Measurements from ENCODE around the gene VRTN.

The VRTN gene

GRCh38 chr14:74364271-74364880, 16.1 kb downstream of the VRTN start:
- TF ChIP-seq FOXP2 (optimal IDR thresholded peaks at IDR 0.05; ENCODE audit: borderline replicate concordance, extremely low read depth, extremely low read length, insufficient read depth) (no peak), POLR2AphosphoS5 (IDR thresholded peaks at IDR 0.05; ENCODE audit: low read depth, low read length) (no peak), SIN3A (IDR thresholded peaks at IDR 0.05; ENCODE audit: borderline replicate concordance, insufficient read depth, low read length) (no peak), REST (IDR thresholded peaks at IDR 0.05; ENCODE audit: insufficient read depth in 1 of 2, low read depth in 2 of 2, low read length in 2 of 2) (no peak), TAF1 (IDR thresholded peaks at IDR 0.05; ENCODE audit: borderline replicate concordance, insufficient read depth, low read length) (no peak)

GRCh38 chr14:74368026-74368425, 19.8 kb downstream of the VRTN start:
- TF ChIP-seq SIN3A (IDR thresholded peaks at IDR 0.05; ENCODE audit: borderline replicate concordance, insufficient read depth, low read length) (no peak), POLR2AphosphoS5 (IDR thresholded peaks at IDR 0.05; ENCODE audit: low read depth, low read length) (no peak), REST (IDR thresholded peaks at IDR 0.05; ENCODE audit: insufficient read depth in 1 of 2, low read depth in 2 of 2, low read length in 2 of 2) (no peak), FOXP2 (optimal IDR thresholded peaks at IDR 0.05; ENCODE audit: borderline replicate concordance, extremely low read depth, extremely low read length, insufficient read depth) (no peak), TAF1 (IDR thresholded peaks at IDR 0.05; ENCODE audit: borderline replicate concordance, insufficient read depth, low read length) (no peak)

GRCh38 chr14:74368441-74368840, 20.2 kb downstream of the VRTN start:
- TF ChIP-seq SIN3A (IDR thresholded peaks at IDR 0.05; ENCODE audit: borderline replicate concordance, insufficient read depth, low read length), result no peak
- TF ChIP-seq TAF1 (IDR thresholded peaks at IDR 0.05; ENCODE audit: borderline replicate concordance, insufficient read depth, low read length), result no peak
- no peak for TF ChIP-seq FOXP2 (optimal IDR thresholded peaks at IDR 0.05; ENCODE audit: borderline replicate concordance, extremely low read depth, extremely low read length, insufficient read depth)
- TF ChIP-seq REST (IDR thresholded peaks at IDR 0.05; ENCODE audit: insufficient read depth in 1 of 2, low read depth in 2 of 2, low read length in 2 of 2), result no peak
- TF ChIP-seq POLR2AphosphoS5 (IDR thresholded peaks at IDR 0.05; ENCODE audit: low read depth, low read length), result no peak

GRCh38 chr14:74377976-74378690, 29.9 kb downstream of the VRTN start:
- TF ChIP-seq TAF1 (IDR thresholded peaks at IDR 0.05; ENCODE audit: borderline replicate concordance, insufficient read depth, low read length) (no peak), POLR2AphosphoS5 (IDR thresholded peaks at IDR 0.05; ENCODE audit: low read depth, low read length) (no peak), REST (IDR thresholded peaks at IDR 0.05; ENCODE audit: insufficient read depth in 1 of 2, low read depth in 2 of 2, low read length in 2 of 2) (no peak), SIN3A (IDR thresholded peaks at IDR 0.05; ENCODE audit: borderline replicate concordance, insufficient read depth, low read length) (no peak), FOXP2 (optimal IDR thresholded peaks at IDR 0.05; ENCODE audit: borderline replicate concordance, extremely low read depth, extremely low read length, insufficient read depth) (no peak)

All from PFSK-1 (cell line).